Right atrium auricular region (tissue), 2 donors: ENCODE results near the gene PRSS56. TPM values are rescaled to one million over a fixed set of nuclear protein-coding genes. Genes with fewer than 3 reads are reported as not detected.

Experiments used
- DNase-seq: peaks from one replicate; pipeline ENCODE4 v3.0.0-alpha.2; 2019; ENCODE audit warnings: low spot score
- H3K27ac ChIP-seq, 2 donors: fragments of 200-600 bp; sonication (generic); 1 replicate in 1 of 2; 2 replicates in 1 of 2; pipeline ENCODE4 v1.5.1; 2016 to 2019
- H3K27me3 ChIP-seq, 2 donors: fragments of 200-600 bp; sonication (generic); one replicate each; pipeline versions ENCODE4 v1.5.1 to v1.6.0; 2017 to 2019
- H3K36me3 ChIP-seq: fragments of 200-600 bp; sonication (generic); one replicate; pipeline ENCODE4 v1.5.1; 2016
- H3K4me1 ChIP-seq, 2 donors: fragments of 200-600 bp; sonication (generic); one replicate each; pipeline versions ENCODE4 v1.5.1 to v1.6.0; 2017 to 2019
- H3K4me3 ChIP-seq, 2 donors: fragments of 200-600 bp; sonication (generic); 1 replicate in 1 of 2; 2 replicates in 1 of 2; pipeline ENCODE4 v1.5.1; 2017 to 2019; ENCODE audit warnings: mild to moderate bottlenecking in 1 of 2, moderate library complexity in 1 of 2
- H3K9me3 ChIP-seq, 2 donors: fragments of 200-600 bp; sonication (generic); one replicate each; pipeline ENCODE4 v1.5.1; 2019
- CTCF ChIP-seq, 2 donors: fragments of 200-600 bp; sonication (generic); IDR thresholded peaks; one replicate each; pipeline ENCODE4 v1.5.1; 2019; ENCODE audit warnings: antibody characterized with exemption in 2 of 2
- total RNA-seq, 2 donors: library from RNA; depleted of rRNA; stranded (reverse); fragments of >200 nt; gene quantifications; one replicate each; pipeline ENCODE4 v1.1.0, GENCODE V29; 2016

The PRSS56 gene
- total RNA-seq, 2 donors from 2014 or later, result 0.20 TPM; not detected in 1

GRCh38 chr2:232571026-232571474, 50.9 kb downstream of the PRSS56 start:
- no peak overlapping the region for H3K4me3 ChIP-seq
- DNase-seq, result no peak
- TF ChIP-seq CTCF (IDR thresholded peaks at IDR 0.05), result no peak
- peaks cover 73% of the 10 kb centered on the region for H3K36me3 ChIP-seq
- H3K27ac ChIP-seq, result no peak overlapping the region
- H3K9me3 ChIP-seq, result no peaks in the 10 kb centered on the region
- H3K4me1 ChIP-seq, result peaks cover 0 to 15% of the 10 kb centered on the region in 2 donors
- no peaks in the 10 kb centered on the region for H3K27me3 ChIP-seq

- H3K36me3 ChIP-seq, result peaks cover 54% of the 10 kb centered on the region
- no peaks in the 10 kb centered on the region for H3K27me3 ChIP-seq
- no peak overlapping the region for H3K4me3 ChIP-seq
- TF ChIP-seq CTCF (IDR thresholded peaks at IDR 0.05), result no peak
- DNase-seq, result no peak
- peaks cover 0 to 6% of the 10 kb centered on the region in 2 donors for H3K4me1 ChIP-seq
- H3K9me3 ChIP-seq, result no peaks in the 10 kb centered on the region
- no peak overlapping the region for H3K27ac ChIP-seq
These were observed 52.9 kb downstream of the PRSS56 start for GRCh38 chr2:232573042-232573441.

- Histone ChIP-seq H3K27me3 (no peaks in the 10 kb centered on the region), H3K27ac (no peak overlapping the region), H3K4me3 (no peak overlapping the region), H3K9me3 (no peaks in the 10 kb centered on the region), H3K36me3 (peaks cover 45% of the 10 kb centered on the region), H3K4me1 (no peaks in the 10 kb centered on the region)
- no peak for TF ChIP-seq CTCF (IDR thresholded peaks at IDR 0.05)
- no peak for DNase-seq
These were observed 53.7 kb downstream of the PRSS56 start for GRCh38 chr2:232573771-232574435.

GRCh38 chr2:232574674-232575403, 54.7 kb downstream of the PRSS56 start:
- no peak for DNase-seq
- peaks cover 36% of the 10 kb centered on the region for H3K36me3 ChIP-seq
- no peak overlapping the region for H3K4me3 ChIP-seq
- no peaks in the 10 kb centered on the region for H3K9me3 ChIP-seq
- no peaks in the 10 kb centered on the region for H3K27me3 ChIP-seq
- TF ChIP-seq CTCF (IDR thresholded peaks at IDR 0.05), result no peak
- no peak overlapping the region for H3K27ac ChIP-seq
- no peaks in the 10 kb centered on the region for H3K4me1 ChIP-seq

Other genes with a start within 250 kb of the PRSS56 start
- not detected for gene ALPP, start 141.6 kb upstream of the PRSS56 start, total RNA-seq
- gene ALPG, start 113.5 kb upstream of the PRSS56 start, total RNA-seq, result not detected
- not detected for gene ALPI, start 64.2 kb upstream of the PRSS56 start, total RNA-seq
- gene ECEL1, start 32.6 kb upstream of the PRSS56 start, total RNA-seq, result not detected
- under 1 TPM in 1 of 2 donors, not detected in 1; 0.19 TPM for gene CHRND, start 5.8 kb downstream of the PRSS56 start, total RNA-seq
- gene CHRNG, start 19.3 kb downstream of the PRSS56 start, total RNA-seq, result not detected
- gene TIGD1, start 30.2 kb downstream of the PRSS56 start, total RNA-seq, result 1 to 10 TPM; 1.7 to 2.0 TPM
- gene EIF4E2, start 30.3 kb downstream of the PRSS56 start, total RNA-seq, result 10 to 100 TPM; 23.3 to 23.4 TPM
- gene EFHD1, start 113.2 kb downstream of the PRSS56 start, total RNA-seq, result 10 to 100 TPM; 11.4 to 11.5 TPM
- gene GIGYF2, start 176.9 kb downstream of the PRSS56 start, total RNA-seq, result 10 to 100 TPM; 48.4 to 57.1 TPM